ENCODE data around the gene C1QTNF8. TPM values are rescaled to one million over a fixed set of nuclear protein-coding genes. Genes with fewer than 3 reads are reported as not detected.
A peak's percentile ranks its signal among the peaks of the same experiment; 100 is the strongest.

Gene C1QTNF8
- total and polyA plus RNA-seq, 4 experiments from 2014 or later = not detected

DNA sequence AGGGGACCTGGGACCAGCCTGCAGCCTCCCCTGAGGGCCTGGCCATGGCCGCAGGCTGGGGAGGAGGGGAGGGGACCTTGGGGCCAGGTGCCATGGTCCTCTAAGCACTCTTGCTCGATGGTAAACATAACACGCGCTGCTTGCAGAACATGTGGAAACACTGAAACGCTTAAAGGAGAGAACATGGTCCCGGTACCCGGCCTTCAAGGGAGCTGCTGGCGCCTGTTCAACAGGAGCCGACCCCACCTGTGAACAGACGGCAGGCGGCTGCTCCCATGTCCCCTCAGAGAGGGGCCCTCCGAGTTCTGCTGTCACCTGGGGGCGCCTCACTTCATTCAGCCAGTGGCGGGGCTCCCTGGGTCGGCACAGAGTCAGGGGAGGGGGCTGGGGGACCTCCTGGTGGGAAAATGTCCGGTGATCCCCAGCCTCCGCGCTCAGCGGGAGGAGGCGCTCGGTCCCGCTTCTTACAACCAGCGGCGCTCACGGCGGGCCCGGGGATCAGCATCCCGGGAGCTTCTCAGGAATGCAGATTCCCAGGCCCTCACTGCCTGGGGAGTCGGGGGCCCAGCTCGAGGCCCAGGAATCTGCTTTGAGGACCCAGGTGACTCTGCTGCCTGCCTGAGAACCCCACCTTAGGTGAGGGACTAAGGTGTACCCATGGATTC, 24.4 kb downstream of the C1QTNF8 start:
- Histone ChIP-seq H3K27me3 (ENCODE audit: insufficient read depth, low read length) (no peaks in the 10 kb centered on the region), H3K4me3 (ENCODE audit: low read length in 2 of 2) (no peak overlapping the region), H3K4me1 (ENCODE audit: insufficient read depth, low read length) (no peaks in the 10 kb centered on the region), H3K27ac (ENCODE audit: low read depth, low read length) (no peak overlapping the region), H3K36me3 (ENCODE audit: insufficient read depth, low read length) (no peaks in the 10 kb centered on the region), H3K9me3 (ENCODE audit: control insufficient read depth in 1 of 2, low read length in 2 of 2) (no peaks in the 10 kb centered on the region)
- H3K27me3 Mint-ChIP-seq = peaks cover 10 to 18% of the 10 kb centered on the region in 2 donors
- H3K4me1 Mint-ChIP-seq = peaks cover 0 to 5% (median under 1%) of the 10 kb centered on the region in 4 donors
- H3K9me3 Mint-ChIP-seq = no peaks in the 10 kb centered on the region
- no peak overlapping the region for H3K4me3 Mint-ChIP-seq
- no peaks in the 10 kb centered on the region for H3K36me3 Mint-ChIP-seq
- no peak overlapping the region for H3K27ac Mint-ChIP-seq
- no peak for DNase-seq
- ChIA-PET CTCF (ENCODE audit: partially characterized antibody) (no interaction called here), POLR2A (ENCODE audit: partially characterized antibody) (no interaction called here)
- intact Hi-C loops (cut with micrococcal nuclease) = no loop called here

DNA sequence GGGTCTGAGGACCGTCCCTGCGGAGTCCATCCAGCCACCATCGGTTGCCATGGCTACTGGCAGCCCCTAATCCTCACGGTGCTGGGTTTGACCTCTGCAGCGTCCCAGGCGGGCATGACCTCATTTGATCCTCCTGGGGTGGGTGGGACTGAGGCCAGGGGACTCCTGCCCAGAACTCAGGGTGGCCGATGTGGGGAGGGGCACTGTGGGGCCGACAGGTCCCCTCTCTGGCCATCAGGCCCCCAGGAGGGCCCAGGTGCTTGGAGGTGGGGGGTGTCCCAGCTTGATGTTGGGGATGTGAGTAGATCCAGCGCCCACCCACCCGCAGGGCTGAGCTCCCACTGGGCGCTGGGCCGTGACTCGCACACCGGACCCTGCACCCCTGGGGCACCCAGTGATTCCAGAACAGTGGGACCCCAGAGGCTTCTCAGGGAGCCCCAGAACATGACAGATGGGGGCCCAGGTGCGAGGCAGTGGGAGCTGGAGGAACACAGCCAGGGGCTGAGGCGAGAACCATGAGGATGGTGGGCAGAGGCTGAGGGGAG, 25.1 kb downstream of the C1QTNF8 start:
- Histone ChIP-seq H3K27ac (ENCODE audit: low read depth, low read length) (no peak overlapping the region), H3K4me3 (ENCODE audit: low read length in 2 of 2) (no peak overlapping the region), H3K4me1 (ENCODE audit: insufficient read depth, low read length) (no peaks in the 10 kb centered on the region), H3K9me3 (ENCODE audit: control insufficient read depth in 1 of 2, low read length in 2 of 2) (no peaks in the 10 kb centered on the region), H3K27me3 (ENCODE audit: insufficient read depth, low read length) (no peaks in the 10 kb centered on the region), H3K36me3 (ENCODE audit: insufficient read depth, low read length) (no peaks in the 10 kb centered on the region)
- peaks cover 10 to 16% of the 10 kb centered on the region in 2 donors for H3K27me3 Mint-ChIP-seq
- H3K36me3 Mint-ChIP-seq = no peaks in the 10 kb centered on the region
- no peak for DNase-seq
- intact Hi-C loops (cut with micrococcal nuclease) = no loop called here
- no peaks in the 10 kb centered on the region for H3K9me3 Mint-ChIP-seq
- ChIA-PET CTCF (ENCODE audit: partially characterized antibody) (no interaction called here), POLR2A (ENCODE audit: partially characterized antibody) (no interaction called here)
- H3K27ac Mint-ChIP-seq = no peak overlapping the region
- H3K4me3 Mint-ChIP-seq = no peak overlapping the region
- peaks cover 0 to 5% (median under 1%) of the 10 kb centered on the region in 4 donors for H3K4me1 Mint-ChIP-seq

- Histone ChIP-seq H3K9me3 (ENCODE audit: control insufficient read depth in 1 of 2, low read length in 2 of 2) (no peaks in the 10 kb centered on the region), H3K4me1 (ENCODE audit: insufficient read depth, low read length) (no peaks in the 10 kb centered on the region), H3K4me3 (ENCODE audit: low read length in 2 of 2) (no peak overlapping the region), H3K36me3 (ENCODE audit: insufficient read depth, low read length) (no peaks in the 10 kb centered on the region), H3K27ac (ENCODE audit: low read depth, low read length) (no peak overlapping the region), H3K27me3 (ENCODE audit: insufficient read depth, low read length) (no peaks in the 10 kb centered on the region)
- no peak overlapping the region for H3K27ac Mint-ChIP-seq
- POLR2A ChIA-PET (ENCODE audit: partially characterized antibody) = no interaction called here
- CTCF ChIA-PET (ENCODE audit: partially characterized antibody) = no interaction called here
- no peaks in the 10 kb centered on the region for H3K36me3 Mint-ChIP-seq
- H3K4me3 Mint-ChIP-seq = no peak overlapping the region
- no peak for DNase-seq
- no peaks in the 10 kb centered on the region for H3K9me3 Mint-ChIP-seq
- peaks cover 10 to 16% of the 10 kb centered on the region in 2 donors for H3K27me3 Mint-ChIP-seq
- H3K4me1 Mint-ChIP-seq = peaks cover 0 to 5% (median under 1%) of the 10 kb centered on the region in 4 donors
- intact Hi-C loops (cut with micrococcal nuclease) = no loop called here
These were observed 25.8 kb downstream of the C1QTNF8 start for GRCh38 chr16:1070084-1070863.

DNA sequence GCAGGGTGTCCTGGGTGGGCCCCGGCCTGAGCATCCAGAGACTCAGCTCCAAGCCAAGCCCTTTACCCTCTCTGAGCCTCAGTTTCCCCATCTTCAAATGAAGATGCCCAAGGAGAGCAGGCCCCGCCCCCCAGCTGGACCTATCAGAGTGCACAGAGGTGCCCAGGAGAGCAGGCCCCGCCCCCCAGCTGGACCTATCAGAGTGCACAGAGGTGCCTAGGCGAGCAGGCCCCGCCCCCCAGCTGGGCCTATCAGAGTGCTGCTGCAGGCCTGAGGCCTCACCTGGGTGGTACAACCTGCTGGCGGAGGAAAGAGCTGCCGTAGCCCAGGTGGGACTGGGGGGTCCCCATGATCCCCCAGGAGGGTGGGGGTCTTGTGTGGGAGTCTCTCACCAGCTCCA, 26.9 kb downstream of the C1QTNF8 start:
- H3K27me3 Mint-ChIP-seq = peaks cover 13 to 21% of the 10 kb centered on the region in 2 donors
- H3K9me3 Mint-ChIP-seq = no peaks in the 10 kb centered on the region
- H3K4me1 ChIP-seq (ENCODE audit: insufficient read depth, low read length) = no peaks in the 10 kb centered on the region
- H3K27ac ChIP-seq (ENCODE audit: low read depth, low read length) = no peak overlapping the region
- no peaks in the 10 kb centered on the region for H3K9me3 ChIP-seq (ENCODE audit: control insufficient read depth in 1 of 2, low read length in 2 of 2)
- no peaks in the 10 kb centered on the region for H3K27me3 ChIP-seq (ENCODE audit: insufficient read depth, low read length)
- H3K4me1 Mint-ChIP-seq = peaks cover 0 to 5% (median under 1%) of the 10 kb centered on the region in 4 donors
- no peaks in the 10 kb centered on the region for H3K36me3 ChIP-seq (ENCODE audit: insufficient read depth, low read length)
- H3K27ac Mint-ChIP-seq = no peak overlapping the region
- intact Hi-C loops (cut with micrococcal nuclease) = no loop called here
- H3K4me3 Mint-ChIP-seq = no peak overlapping the region
- DNase-seq = no peak
- H3K4me3 ChIP-seq (ENCODE audit: low read length in 2 of 2) = no peak overlapping the region
- CTCF ChIA-PET (ENCODE audit: partially characterized antibody) = no interaction called here
- no peaks in the 10 kb centered on the region for H3K36me3 Mint-ChIP-seq
- POLR2A ChIA-PET (ENCODE audit: partially characterized antibody) = no interaction called here

- Histone ChIP-seq H3K36me3 (ENCODE audit: insufficient read depth, low read length) (no peaks in the 10 kb centered on the region), H3K4me1 (ENCODE audit: insufficient read depth, low read length) (no peaks in the 10 kb centered on the region), H3K9me3 (ENCODE audit: control insufficient read depth in 1 of 2, low read length in 2 of 2) (no peaks in the 10 kb centered on the region), H3K4me3 (ENCODE audit: low read length in 2 of 2) (no peak overlapping the region), H3K27ac (ENCODE audit: low read depth, low read length) (no peak overlapping the region), H3K27me3 (ENCODE audit: insufficient read depth, low read length) (no peaks in the 10 kb centered on the region)
- no peaks in the 10 kb centered on the region for H3K9me3 Mint-ChIP-seq
- H3K4me1 Mint-ChIP-seq = peaks cover 0 to 5% (median under 1%) of the 10 kb centered on the region in 4 donors
- no peaks in the 10 kb centered on the region for H3K36me3 Mint-ChIP-seq
- no peak overlapping the region for H3K4me3 Mint-ChIP-seq
- ChIA-PET POLR2A (ENCODE audit: partially characterized antibody) (no interaction called here), CTCF (ENCODE audit: partially characterized antibody) (no interaction called here)
- DNase-seq = no peak
- H3K27me3 Mint-ChIP-seq = peaks cover 17 to 24% of the 10 kb centered on the region in 2 donors
- H3K27ac Mint-ChIP-seq = no peak overlapping the region
- intact Hi-C loops (cut with micrococcal nuclease) = no loop called here
These were observed 27.6 kb downstream of the C1QTNF8 start for GRCh38 chr16:1068451-1068850.

GRCh38 chr16:1067629-1068028, 28.4 kb downstream of the C1QTNF8 start:
- ChIA-PET CTCF (ENCODE audit: partially characterized antibody) (no interaction called here), POLR2A (ENCODE audit: partially characterized antibody) (no interaction called here)
- Histone ChIP-seq H3K9me3 (ENCODE audit: control insufficient read depth in 1 of 2, low read length in 2 of 2) (no peaks in the 10 kb centered on the region), H3K27ac (ENCODE audit: low read depth, low read length) (no peak overlapping the region), H3K36me3 (ENCODE audit: insufficient read depth, low read length) (no peaks in the 10 kb centered on the region), H3K27me3 (ENCODE audit: insufficient read depth, low read length) (no peaks in the 10 kb centered on the region), H3K4me1 (ENCODE audit: insufficient read depth, low read length) (no peaks in the 10 kb centered on the region), H3K4me3 (ENCODE audit: low read length in 2 of 2) (no peak overlapping the region)
- no peaks in the 10 kb centered on the region for H3K36me3 Mint-ChIP-seq
- peaks cover 17 to 24% of the 10 kb centered on the region in 2 donors for H3K27me3 Mint-ChIP-seq
- intact Hi-C loops (cut with micrococcal nuclease) = no loop called here
- DNase-seq = peak in 1 of 5 donors; percentile 5
- H3K4me1 Mint-ChIP-seq = peaks cover 0 to 5% (median under 1%) of the 10 kb centered on the region in 4 donors
- peak overlapping the region in 2 of 8 donors; percentile 40 to 42 for H3K4me3 Mint-ChIP-seq
- no peaks in the 10 kb centered on the region for H3K9me3 Mint-ChIP-seq
- peak overlapping the region in 2 of 7 donors; percentile 12 to 81 for H3K27ac Mint-ChIP-seq

GRCh38 chr16:1066584-1067172, 29.4 kb downstream of the C1QTNF8 start:
- no peak overlapping the region for H3K4me3 Mint-ChIP-seq
- POLR2A ChIA-PET (ENCODE audit: partially characterized antibody) = no interaction called here

More at GRCh38 chr16:1066584-1067172, 29.4 kb downstream of the C1QTNF8 start:
- CTCF ChIA-PET (ENCODE audit: partially characterized antibody) = no interaction called here
- no peaks in the 10 kb centered on the region for H3K36me3 ChIP-seq (ENCODE audit: insufficient read depth, low read length)
- H3K4me1 Mint-ChIP-seq = peaks cover 0 to 5% (median under 1%) of the 10 kb centered on the region in 4 donors
- H3K4me3 ChIP-seq (ENCODE audit: low read length in 2 of 2) = no peak overlapping the region
- peaks cover 13 to 20% of the 10 kb centered on the region in 2 donors for H3K27me3 Mint-ChIP-seq
- H3K36me3 Mint-ChIP-seq = no peaks in the 10 kb centered on the region
- H3K9me3 Mint-ChIP-seq = no peaks in the 10 kb centered on the region
- peak overlapping the region in 1 of 7 donors; percentile 25 for H3K27ac Mint-ChIP-seq
- H3K9me3 ChIP-seq (ENCODE audit: control insufficient read depth in 1 of 2, low read length in 2 of 2) = no peaks in the 10 kb centered on the region
- H3K27ac ChIP-seq (ENCODE audit: low read depth, low read length) = no peak overlapping the region
- intact Hi-C loops (cut with micrococcal nuclease) = no loop called here
- DNase-seq = no peak
- H3K27me3 ChIP-seq (ENCODE audit: insufficient read depth, low read length) = no peaks in the 10 kb centered on the region
- H3K4me1 ChIP-seq (ENCODE audit: insufficient read depth, low read length) = no peaks in the 10 kb centered on the region
